IMR-90 (cell line): ENCODE measurements around the gene ARHGEF7. TPM values are rescaled to one million over a fixed set of nuclear protein-coding genes. Genes with fewer than 3 reads are reported as not detected.

ENCODE experiments used
- ATAC-seq: fragments of 200-7000 bp; cut with Tn5 transposase; 2 replicates; pipeline ENCODE4 v1.9.1; 2020; ENCODE audit warnings: low read depth, mild to moderate bottlenecking, moderate library complexity
- BruUV-seq: library from RNA; stranded (reverse); fragments of 400-500 nt; replicated peaks from 2 replicates; lab custom pipeline; 2021; lab: Mats Ljungman, UMichigan
- CTCF ChIA-PET: fragments of 300-600 bp; formaldehyde crosslinking; extraction: SDS; loops from one replicate; lab custom pipeline; 2021; ENCODE audit warnings: antibody characterized with exemption; lab: Yijun Ruan, JAX
- POLR2A ChIA-PET: fragments of 300-600 bp; sonication (Branson Sonifier 250); formaldehyde crosslinking; loops from one replicate; lab custom pipeline; 2022; ENCODE audit warnings: antibody characterized with exemption; ENCODE audit not compliant: unreplicated experiment; lab: Charles Lee
- DNase-seq: peaks from one replicate; pipeline ENCODE4 v3.0.0; 2013
- H2AFZ ChIP-seq: replicated peaks from 2 replicates; pipeline ENCODE3; 2013; ENCODE audit warnings: low read length, mild to moderate bottlenecking; ENCODE audit not compliant: poor library complexity
- H2AK5ac ChIP-seq: 2 replicates; pipeline ENCODE4 v1.6.1; 2013; ENCODE audit warnings: low read depth, low read length, inconsistent platforms
- H2AK9ac ChIP-seq: replicated peaks from 2 replicates; pipeline ENCODE3; 2013; ENCODE audit warnings: mild to moderate bottlenecking, low read depth, low read length, moderate library complexity; ENCODE audit not compliant: poor library complexity
- H2BK120ac ChIP-seq: 2 replicates; pipeline ENCODE4 v1.6.1; 2013; ENCODE audit warnings: low read depth, low read length, inconsistent platforms
- H2BK15ac ChIP-seq: 3 replicates; pipeline ENCODE4 v1.6.1; 2013; ENCODE audit warnings: low read depth, low read length, inconsistent platforms
- H2BK20ac ChIP-seq: 2 replicates; pipeline ENCODE4 v1.6.1; 2013; ENCODE audit warnings: low read depth, mild to moderate bottlenecking, inconsistent platforms, low read length, moderate library complexity
- H2BK5ac ChIP-seq: 2 replicates; pipeline ENCODE4 v1.6.1; 2013; ENCODE audit warnings: mild to moderate bottlenecking, low read depth, low read length, inconsistent platforms; ENCODE audit not compliant: poor library complexity, severe bottlenecking
- H3K14ac ChIP-seq: replicated peaks from 2 replicates; pipeline ENCODE4 v1.6.1; 2013; ENCODE audit warnings: low read depth, low read length, inconsistent platforms
- H3K18ac ChIP-seq: 2 replicates; pipeline ENCODE4 v1.6.1; 2013; ENCODE audit warnings: low read depth, low read length, control low read depth
- H3K23ac ChIP-seq: 2 replicates; pipeline ENCODE4 v1.6.1; 2013; ENCODE audit warnings: low read depth, low read length, inconsistent platforms
- H3K27ac ChIP-seq: 2 replicates; pipeline ENCODE4 v1.5.1; 2013; ENCODE audit warnings: mild to moderate bottlenecking, control low read depth, low read length; ENCODE audit not compliant: insufficient read depth
- H3K27me3 ChIP-seq: 2 replicates; pipeline ENCODE4 v1.6.1; 2013; ENCODE audit warnings: low read length; ENCODE audit not compliant: control insufficient read depth, insufficient read depth
- H3K36me3 ChIP-seq: 2 replicates; pipeline ENCODE4 v1.6.1; 2013; ENCODE audit warnings: low read length, mixed read lengths; ENCODE audit not compliant: control insufficient read depth, insufficient read depth
- H3K4ac ChIP-seq: 2 replicates; pipeline ENCODE4 v1.6.1; 2013; ENCODE audit warnings: low read depth, low read length, inconsistent platforms
- H3K4me1 ChIP-seq: 2 replicates; pipeline ENCODE4 v1.6.1; 2013; ENCODE audit warnings: low read length, mixed read lengths; ENCODE audit not compliant: control insufficient read depth, insufficient read depth
- H3K4me2 ChIP-seq: 2 replicates; pipeline ENCODE4 v1.6.1; 2013; ENCODE audit warnings: low read depth, mild to moderate bottlenecking, control low read depth, low read length, moderate library complexity
- H3K4me3 ChIP-seq: 2 replicates; pipeline ENCODE4 v1.5.1; 2013; ENCODE audit warnings: low read depth, mild to moderate bottlenecking, control low read depth, low read length, moderate library complexity; ENCODE audit not compliant: insufficient read depth
- H3K56ac ChIP-seq: 2 replicates; pipeline ENCODE4 v1.6.1; 2013; ENCODE audit warnings: low read length, inconsistent platforms; ENCODE audit not compliant: insufficient read depth; ENCODE audit errors: extremely low read depth
- H3K79me1 ChIP-seq, 2 experiments: 2 replicates each; pipeline ENCODE4 v1.6.1; 2013; ENCODE audit warnings: low read length in 2 of 2, inconsistent platforms in 1 of 2, low read depth in 1 of 2
- H3K9ac ChIP-seq: 2 replicates; pipeline ENCODE4 v1.6.1; 2013; ENCODE audit warnings: low read depth, low read length, control low read depth
- H3K9me1 ChIP-seq: 2 replicates; pipeline ENCODE4 v1.6.1; 2013; ENCODE audit warnings: low read length, inconsistent platforms; ENCODE audit not compliant: insufficient read depth
- H3K9me3 ChIP-seq: 2 replicates; pipeline ENCODE4 v1.6.1; 2013; ENCODE audit warnings: low read length; ENCODE audit not compliant: control insufficient read depth, insufficient read depth
- H4K20me1 ChIP-seq: 2 replicates; pipeline ENCODE4 v1.6.1; 2013; ENCODE audit warnings: low read length, inconsistent platforms; ENCODE audit not compliant: insufficient read depth
- H4K5ac ChIP-seq: 2 replicates; pipeline ENCODE4 v1.6.1; 2013; ENCODE audit warnings: mild to moderate bottlenecking, low read depth, low read length, control low read depth
- H4K8ac ChIP-seq, 2 experiments: 2 replicates each; pipeline ENCODE4 v1.6.1; 2013; ENCODE audit warnings: low read depth in 2 of 2, low read length in 2 of 2, control low read depth in 1 of 2, inconsistent platforms in 1 of 2
- H4K91ac ChIP-seq: 2 replicates; pipeline ENCODE4 v1.6.1; 2013; ENCODE audit warnings: low read depth, low read length, inconsistent platforms; ENCODE audit not compliant: insufficient read depth
- BHLHE40 ChIP-seq: fragments of 150-350 bp; IDR thresholded peaks from 2 replicates; pipeline ENCODE4 v1.6.1; 2016; ENCODE audit warnings: mild to moderate bottlenecking, low read depth, low read length
- CEBPB ChIP-seq: IDR thresholded peaks from 2 replicates; pipeline ENCODE4 v1.6.1; 2012; ENCODE audit warnings: low read depth, low read length, improper control_type of control experiment
- CHD1 ChIP-seq: IDR thresholded peaks from 2 replicates; pipeline ENCODE4 v1.6.1; 2012; ENCODE audit warnings: low read depth, low read length, improper control_type of control experiment
- FOS ChIP-seq: fragments of 150-350 bp; IDR thresholded peaks from 2 replicates; pipeline ENCODE4 v1.6.1; 2016; ENCODE audit warnings: low read depth, low read length
- MAFK ChIP-seq: IDR thresholded peaks from 2 replicates; pipeline ENCODE4 v1.6.1; 2012; ENCODE audit warnings: low read depth, low read length, improper control_type of control experiment
- MAZ ChIP-seq: IDR thresholded peaks from 2 replicates; pipeline ENCODE4 v1.6.1; 2012; ENCODE audit warnings: low read depth, mild to moderate bottlenecking, low read length, improper control_type of control experiment, moderate library complexity, borderline replicate concordance
- MXI1 ChIP-seq: IDR thresholded peaks from 2 replicates; pipeline ENCODE4 v1.6.1; 2012; ENCODE audit warnings: low read depth, mild to moderate bottlenecking, low read length, moderate library complexity, borderline replicate concordance
- NFE2L2 ChIP-seq: fragments of 150-350 bp; IDR thresholded peaks from 2 replicates; pipeline ENCODE4 v1.6.1; 2016; ENCODE audit warnings: low read depth, mild to moderate bottlenecking, low read length
- POLR2A ChIP-seq: IDR thresholded peaks from 2 replicates; pipeline ENCODE4 v1.6.1; 2012; ENCODE audit warnings: mild to moderate bottlenecking, low read depth, low read length
- RAD21 ChIP-seq: IDR thresholded peaks from 2 replicates; pipeline ENCODE4 v1.6.1; 2012; ENCODE audit warnings: low read length, improper control_type of control experiment
- RCOR1 ChIP-seq: IDR thresholded peaks from 2 replicates; pipeline ENCODE4 v1.6.1; 2012; ENCODE audit warnings: mild to moderate bottlenecking, low read length, improper control_type of control experiment; ENCODE audit not compliant: insufficient replicate concordance
- RFX5 ChIP-seq: IDR thresholded peaks from 2 replicates; pipeline ENCODE4 v1.8.0; 2012; ENCODE audit warnings: low read depth, mild to moderate bottlenecking, low read length, moderate library complexity
- SMC3 ChIP-seq: fragments of 150-350 bp; IDR thresholded peaks from 2 replicates; pipeline ENCODE4 v1.6.1; 2016; ENCODE audit warnings: low read depth, mild to moderate bottlenecking, antibody characterized with exemption, low read length, moderate library complexity
- WGBS, 2 experiments: methylation state at CpG; one replicate each; pipeline versions ENCODE4 v1.1.5 to v1.1.7; 2013; ENCODE audit warnings: missing lambda C conversion rate in 2 of 2; ENCODE audit not compliant: insufficient read length in 1 of 2; ENCODE audit errors: extremely low coverage in 2 of 2; 5-methylcytosine and 5-hydroxymethylcytosine counted together
- dilution Hi-C: fragments of 300-500 bp; cut with HindIII; formaldehyde crosslinking; loops from one replicate; pipeline ENCODE4 v1.14.3; 2018; ENCODE audit warnings: low sequenced_read_pairs; ENCODE audit not compliant: unreplicated experiment
- in situ Hi-C: fragments of 300-500 bp; cut with MboI; formaldehyde crosslinking; loops from 3 replicates; pipeline ENCODE4 v1.14.3; 2019; ENCODE audit warnings: low sequenced_read_pairs, inconsistent platforms, mixed read lengths
- intact Hi-C: fragments of 100-400 bp; cut with micrococcal nuclease; formaldehyde crosslinking; loops from 2 replicates; pipeline ENCODE4 v1.10.0; 2022
- polyA plus RNA-seq, 3 experiments: library from polyadenylated mRNA; depleted of rRNA; stranded (reverse); fragments of >200 nt; gene quantifications; 2 replicates each; pipeline ENCODE4 v1.2.3, GENCODE V29; 2012; ENCODE audit warnings: low replicate concordance in 1 of 3
- total RNA-seq: library from RNA; depleted of rRNA; stranded (reverse); fragments of >200 nt; gene quantifications from 2 replicates; pipeline ENCODE4 v1.2.3, GENCODE V29; 2012
- TF ChIP-seq, protein P1 (sequence below): fragments of 150-350 bp; IDR thresholded peaks from 2 replicates; pipeline ENCODE4 v1.6.1; 2017; ENCODE audit warnings: mild to moderate bottlenecking, antibody characterized with exemption, low read length, low read depth
- TF ChIP-seq, protein P2 (sequence below): conservative IDR thresholded peaks from 2 replicates; pipeline ENCODE4 v1.5.1; 2012; ENCODE audit warnings: mild to moderate bottlenecking, low read depth, low read length, improper control_type of control experiment
- TF ChIP-seq, protein P3 (sequence below): fragments of 150-350 bp; IDR thresholded peaks from 2 replicates; pipeline ENCODE4 v1.6.1; 2016; ENCODE audit warnings: low read depth, mild to moderate bottlenecking, low read length, moderate library complexity, borderline replicate concordance

The ARHGEF7 gene
- total and polyA plus RNA-seq, 2 of the 4 experiments (the other 2 are of a cell fraction): 32.9 to 59.0 TPM

DNA sequence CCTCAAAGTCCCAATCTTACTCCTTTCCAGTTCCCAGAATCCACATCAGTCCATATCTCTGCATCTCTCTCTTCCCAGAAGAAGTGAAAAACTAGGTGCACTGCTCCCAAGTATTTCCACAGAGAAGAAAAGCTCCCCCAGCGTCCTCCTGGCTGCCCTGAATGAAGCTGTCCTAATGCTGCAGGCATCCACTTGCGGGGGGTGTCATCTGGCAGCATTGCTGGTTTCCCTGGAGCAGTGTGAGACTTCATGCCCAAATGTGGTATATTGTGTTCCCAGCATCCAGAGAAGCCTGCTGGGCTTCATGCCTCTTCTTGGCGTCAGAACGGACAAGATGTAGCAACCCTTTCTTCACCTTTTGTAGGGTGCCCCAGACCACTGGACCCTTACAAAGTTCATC lies 32.9 kb upstream of the ARHGEF7 start:
- Histone ChIP-seq H4K5ac (no peak overlapping the region), H4K91ac (no peak overlapping the region), H3K4me2 (no peak overlapping the region), H4K8ac (no peak overlapping the region), H3K18ac (no peak overlapping the region), H2BK15ac (no peak overlapping the region), H2AK5ac (no peak overlapping the region), H2BK120ac (no peak overlapping the region), H3K27ac (no peak overlapping the region), H3K9ac (no peak overlapping the region), H2BK5ac (no peak overlapping the region), H3K56ac (no peak overlapping the region), H3K4me1 (no peaks in the 10 kb centered on the region), H2AK9ac (no peak overlapping the region), H2AFZ (no peak overlapping the region), H2BK20ac (no peak overlapping the region), H3K36me3 (no peaks in the 10 kb centered on the region), H3K79me1 (no peaks in the 10 kb centered on the region), H3K27me3 (peaks cover 17% of the 10 kb centered on the region), H3K9me3 (no peaks in the 10 kb centered on the region), H3K14ac (no peak overlapping the region), H3K9me1 (no peaks in the 10 kb centered on the region), H3K4ac (no peak overlapping the region), H3K4me3 (no peak overlapping the region), H3K23ac (no peak overlapping the region), H4K20me1 (no peaks in the 10 kb centered on the region)
- ChIA-PET CTCF (no interaction called here), POLR2A (no interaction called here)
- no TSS peak for BruUV-seq
- dilution Hi-C loops (no loop called here), in situ Hi-C loops (no loop called here), intact Hi-C loops (no loop called here)
- WGBS, 2 experiments: 20% methylated on average over 1 of the region's 4 CpGs; no CpG with 5 or more reads in 1 of the 2 experiments
- TF ChIP-seq SMC3: no peak
- no peak for TF ChIP-seq BHLHE40
- TF ChIP-seq, protein P1, sequence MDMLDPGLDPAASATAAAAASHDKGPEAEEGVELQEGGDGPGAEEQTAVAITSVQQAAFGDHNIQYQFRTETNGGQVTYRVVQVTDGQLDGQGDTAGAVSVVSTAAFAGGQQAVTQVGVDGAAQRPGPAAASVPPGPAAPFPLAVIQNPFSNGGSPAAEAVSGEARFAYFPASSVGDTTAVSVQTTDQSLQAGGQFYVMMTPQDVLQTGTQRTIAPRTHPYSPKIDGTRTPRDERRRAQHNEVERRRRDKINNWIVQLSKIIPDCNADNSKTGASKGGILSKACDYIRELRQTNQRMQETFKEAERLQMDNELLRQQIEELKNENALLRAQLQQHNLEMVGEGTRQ: no peak
- TF ChIP-seq, protein P2, sequence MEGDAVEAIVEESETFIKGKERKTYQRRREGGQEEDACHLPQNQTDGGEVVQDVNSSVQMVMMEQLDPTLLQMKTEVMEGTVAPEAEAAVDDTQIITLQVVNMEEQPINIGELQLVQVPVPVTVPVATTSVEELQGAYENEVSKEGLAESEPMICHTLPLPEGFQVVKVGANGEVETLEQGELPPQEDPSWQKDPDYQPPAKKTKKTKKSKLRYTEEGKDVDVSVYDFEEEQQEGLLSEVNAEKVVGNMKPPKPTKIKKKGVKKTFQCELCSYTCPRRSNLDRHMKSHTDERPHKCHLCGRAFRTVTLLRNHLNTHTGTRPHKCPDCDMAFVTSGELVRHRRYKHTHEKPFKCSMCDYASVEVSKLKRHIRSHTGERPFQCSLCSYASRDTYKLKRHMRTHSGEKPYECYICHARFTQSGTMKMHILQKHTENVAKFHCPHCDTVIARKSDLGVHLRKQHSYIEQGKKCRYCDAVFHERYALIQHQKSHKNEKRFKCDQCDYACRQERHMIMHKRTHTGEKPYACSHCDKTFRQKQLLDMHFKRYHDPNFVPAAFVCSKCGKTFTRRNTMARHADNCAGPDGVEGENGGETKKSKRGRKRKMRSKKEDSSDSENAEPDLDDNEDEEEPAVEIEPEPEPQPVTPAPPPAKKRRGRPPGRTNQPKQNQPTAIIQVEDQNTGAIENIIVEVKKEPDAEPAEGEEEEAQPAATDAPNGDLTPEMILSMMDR: no peak
- no peak for TF ChIP-seq POLR2A
- no peak for TF ChIP-seq MAFK
- no peak for TF ChIP-seq NFE2L2
- no peak for TF ChIP-seq CHD1
- TF ChIP-seq RAD21: no peak
- TF ChIP-seq MAZ: no peak
- no peak for TF ChIP-seq MXI1
- TF ChIP-seq CEBPB: no peak
- no peak for TF ChIP-seq RFX5
- TF ChIP-seq, protein P3, sequence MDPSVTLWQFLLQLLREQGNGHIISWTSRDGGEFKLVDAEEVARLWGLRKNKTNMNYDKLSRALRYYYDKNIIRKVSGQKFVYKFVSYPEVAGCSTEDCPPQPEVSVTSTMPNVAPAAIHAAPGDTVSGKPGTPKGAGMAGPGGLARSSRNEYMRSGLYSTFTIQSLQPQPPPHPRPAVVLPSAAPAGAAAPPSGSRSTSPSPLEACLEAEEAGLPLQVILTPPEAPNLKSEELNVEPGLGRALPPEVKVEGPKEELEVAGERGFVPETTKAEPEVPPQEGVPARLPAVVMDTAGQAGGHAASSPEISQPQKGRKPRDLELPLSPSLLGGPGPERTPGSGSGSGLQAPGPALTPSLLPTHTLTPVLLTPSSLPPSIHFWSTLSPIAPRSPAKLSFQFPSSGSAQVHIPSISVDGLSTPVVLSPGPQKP: no peak
- TF ChIP-seq FOS: no peak
- TF ChIP-seq RCOR1: no peak
- no peak for DNase-seq
- ATAC-seq: no peak
